Body of pancreas (tissue), 4 donors: ENCODE data around the gene EDEM1.

Experiments
- CTCF ChIP-seq, 7 experiments: fragments of 450-650 bp in 4 of 7; fragments of 200-600 bp in 3 of 7; sonication (generic) in 3 of 7; IDR thresholded peaks; one replicate each; pipeline ENCODE4 v1.5.1; 2016 to 2019; ENCODE audit warnings: antibody characterized with exemption in 7 of 7
- POLR2A ChIP-seq, 3 donors: fragments of 450-650 bp; IDR thresholded peaks; one replicate each; pipeline ENCODE4 v1.6.1; 2016; ENCODE audit warnings: antibody characterized with exemption in 3 of 3, mild to moderate bottlenecking in 2 of 3

- TF ChIP-seq CTCF (IDR thresholded peaks at IDR 0.05): no peak
- no peak for TF ChIP-seq POLR2A (IDR thresholded peaks at IDR 0.05)
These were observed 63.7 kb downstream of the EDEM1 start for GRCh38 chr3:5251196-5251583.
